SIG-M5 treated with dmso at 0.1 percent for 504 hours (cell line): Measurements from ENCODE around the gene FGD4.
A peak's percentile ranks its signal among the peaks of the same experiment; 100 is the strongest.

Source experiments
- DNase-seq: peaks from one replicate; lab custom pipeline; 2025; ENCODE audit not compliant: unreplicated experiment; lab: John Stamatoyannopoulos, UW

Gene FGD4

GRCh38 chr12:32454866-32455265 lies 55.5 kb downstream of the FGD4 start:
- no peak for DNase-seq

- peak; percentile 84 for DNase-seq
Measured at GRCh38 chr12:32455607-32456071, 56.3 kb downstream of the FGD4 start.

- no peak for DNase-seq
Measured at GRCh38 chr12:32457251-32458025, 58.1 kb downstream of the FGD4 start.

GRCh38 chr12:32460638-32461037 lies 61.3 kb downstream of the FGD4 start:
- DNase-seq: no peak

GRCh38 chr12:32462908-32463307 lies 63.5 kb downstream of the FGD4 start:
- no peak for DNase-seq

- no peak for DNase-seq
Measured at GRCh38 chr12:32466187-32466586, 66.8 kb downstream of the FGD4 start.

GRCh38 chr12:32466986-32467711 lies 67.8 kb downstream of the FGD4 start:
- no peak for DNase-seq

GRCh38 chr12:32467959-32468863 lies 68.9 kb downstream of the FGD4 start:
- no peak for DNase-seq

- DNase-seq: no peak
Measured at GRCh38 chr12:32470936-32471470, 71.6 kb downstream of the FGD4 start.

GRCh38 chr12:32471591-32472001 lies 72.2 kb downstream of the FGD4 start:
- DNase-seq: no peak

- DNase-seq: no peak
Measured at GRCh38 chr12:32475724-32476123, 76.4 kb downstream of the FGD4 start.

- DNase-seq: no peak
Measured at GRCh38 chr12:32476446-32476845, 77.1 kb downstream of the FGD4 start.

- no peak for DNase-seq
Measured at GRCh38 chr12:32477714-32478113, 78.4 kb downstream of the FGD4 start.

- no peak for DNase-seq
Measured at GRCh38 chr12:32478166-32478565, 78.8 kb downstream of the FGD4 start.

- no peak for DNase-seq
Measured at GRCh38 chr12:32478858-32479725, 79.7 kb downstream of the FGD4 start.

GRCh38 chr12:32482226-32482625 lies 82.9 kb downstream of the FGD4 start:
- DNase-seq: peak; percentile 87

GRCh38 chr12:32483499-32483898 lies 84.1 kb downstream of the FGD4 start:
- peak; percentile 68 for DNase-seq

GRCh38 chr12:32483993-32484392 lies 84.6 kb downstream of the FGD4 start:
- DNase-seq: no peak

- DNase-seq: no peak
Measured at GRCh38 chr12:32486158-32486557, 86.8 kb downstream of the FGD4 start.

- DNase-seq: no peak
Measured at GRCh38 chr12:32488132-32488531, 88.8 kb downstream of the FGD4 start.
